Activated T-cell treated with anti-CD3 and anti-CD28 coated beads for 48 hours (primary cell): ENCODE measurements around the gene MMAB.

Experiments
- DNase-seq: peaks from one replicate; pipeline ENCODE4 v3.0.0-alpha.2; 2020; ENCODE audit warnings: low read depth

The MMAB gene

GRCh38 chr12:109559200-109559505, 14.2 kb downstream of the MMAB start:
- no peak for DNase-seq

GRCh38 chr12:109558374-109559199, 14.7 kb downstream of the MMAB start:
- no peak for DNase-seq

DNA sequence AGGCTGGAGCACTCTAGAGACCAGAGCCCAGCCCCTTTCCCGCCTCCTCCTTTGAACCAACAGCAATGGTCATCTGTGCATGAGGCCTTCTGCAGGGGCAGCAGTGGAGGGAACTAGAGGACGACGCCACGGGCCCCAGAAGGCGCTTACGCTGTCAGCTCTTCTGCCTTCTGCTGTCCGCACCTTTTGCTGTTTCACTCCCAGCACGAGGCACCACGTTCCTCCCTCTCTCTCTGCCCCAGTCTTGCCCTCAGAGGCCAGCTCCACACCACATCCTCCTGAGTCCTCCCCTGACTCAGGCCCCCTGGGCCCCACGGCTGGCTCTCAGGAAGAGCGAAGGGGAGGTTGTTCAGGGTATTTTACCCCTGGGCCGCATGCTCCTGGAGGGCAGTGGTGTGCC, 15.5 kb downstream of the MMAB start:
- no peak for DNase-seq

DNA sequence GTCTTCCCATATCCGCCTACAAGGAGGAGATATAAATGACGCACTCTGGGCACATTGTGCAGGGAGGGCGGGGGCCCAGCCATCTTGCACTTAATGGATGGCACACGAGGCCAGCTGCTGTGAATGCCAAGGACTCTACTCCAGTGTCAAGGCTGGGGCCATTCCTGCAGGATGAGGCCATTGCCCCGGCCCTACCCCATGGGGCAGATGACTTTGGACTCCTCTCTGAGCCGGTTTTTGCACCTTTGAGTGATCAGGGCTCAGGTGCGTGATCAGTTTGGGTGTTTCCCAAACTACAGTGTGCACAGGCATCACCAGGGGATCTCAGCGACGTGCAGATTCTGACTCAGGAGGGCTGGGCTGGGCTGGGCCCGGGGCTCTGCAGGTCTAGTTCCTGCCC, 16.1 kb downstream of the MMAB start:
- no peak for DNase-seq

GRCh38 chr12:109555431-109556315, 17.6 kb downstream of the MMAB start:
- no peak for DNase-seq

GRCh38 chr12:109554761-109555160, 18.5 kb downstream of the MMAB start:
- no peak for DNase-seq

DNA sequence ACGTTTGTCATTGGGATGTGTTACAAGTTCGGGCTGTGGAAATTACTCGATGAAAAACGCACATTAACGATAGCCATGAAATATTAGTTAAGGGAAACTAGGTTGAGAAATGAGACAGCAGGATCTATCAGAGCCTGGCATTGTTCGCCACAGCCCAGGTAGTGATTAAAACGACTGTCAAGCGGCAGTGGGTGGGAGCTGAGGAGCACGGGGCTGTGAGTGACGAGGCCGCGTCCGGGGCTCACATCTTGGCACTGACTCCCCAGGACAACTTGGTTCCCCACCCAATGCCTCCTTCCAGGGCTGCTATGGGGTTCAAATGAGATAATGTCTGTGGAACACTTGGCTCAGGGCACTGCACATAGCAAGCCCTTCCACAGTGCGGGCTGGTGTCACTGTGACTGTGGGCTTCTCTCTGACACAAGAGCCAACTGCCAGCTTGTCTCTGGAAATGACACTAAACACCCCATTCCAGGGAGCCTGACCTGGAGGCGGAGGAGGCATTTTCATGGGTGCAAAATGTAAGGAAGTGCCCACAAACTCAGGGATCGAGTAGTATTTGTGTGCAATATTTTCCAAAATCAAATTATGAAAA, 19.3 kb downstream of the MMAB start:
- DNase-seq, result no peak

DNA sequence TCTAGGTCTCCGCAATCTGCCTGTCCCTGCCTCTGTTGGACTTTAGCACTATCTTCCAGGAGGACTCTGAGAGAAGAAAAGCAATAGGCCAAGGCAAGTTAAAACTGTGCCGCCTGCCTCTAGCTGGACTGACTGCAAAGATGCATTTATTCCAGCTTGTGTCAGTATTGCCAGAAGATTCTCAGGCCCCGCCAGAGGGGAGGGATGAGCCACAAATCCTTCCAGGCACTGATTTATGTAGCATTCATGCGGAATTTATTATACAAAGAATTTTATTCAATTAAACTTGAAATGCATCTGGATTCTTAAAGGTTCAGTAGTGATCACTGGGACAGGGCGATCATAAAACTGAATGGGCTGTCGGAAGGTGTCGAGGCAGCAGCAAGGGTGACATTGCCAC, 19.8 kb downstream of the MMAB start:
- DNase-seq, result no peak

GRCh38 chr12:109552971-109553370, 20.3 kb downstream of the MMAB start:
- no peak for DNase-seq

DNA sequence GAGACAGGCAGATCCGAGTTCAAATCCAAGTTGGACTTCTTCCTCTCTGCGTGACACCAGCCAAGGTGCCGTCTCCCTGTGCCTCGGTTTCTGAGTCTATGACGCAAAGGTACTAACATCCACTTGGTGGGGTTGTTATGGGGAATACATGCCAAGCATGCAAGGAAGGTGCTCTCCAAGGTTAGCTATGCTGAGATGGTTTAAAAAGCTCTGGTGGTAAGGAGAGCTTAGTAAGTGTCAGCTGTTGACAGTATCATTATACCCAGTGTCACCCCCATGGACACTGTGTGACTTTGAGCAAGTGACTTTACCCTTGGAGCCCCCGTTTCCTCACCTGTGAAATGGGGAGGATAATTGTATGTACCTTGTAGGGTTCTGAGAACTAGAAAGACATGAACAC, 22.2 kb downstream of the MMAB start:
- no peak for DNase-seq

DNA sequence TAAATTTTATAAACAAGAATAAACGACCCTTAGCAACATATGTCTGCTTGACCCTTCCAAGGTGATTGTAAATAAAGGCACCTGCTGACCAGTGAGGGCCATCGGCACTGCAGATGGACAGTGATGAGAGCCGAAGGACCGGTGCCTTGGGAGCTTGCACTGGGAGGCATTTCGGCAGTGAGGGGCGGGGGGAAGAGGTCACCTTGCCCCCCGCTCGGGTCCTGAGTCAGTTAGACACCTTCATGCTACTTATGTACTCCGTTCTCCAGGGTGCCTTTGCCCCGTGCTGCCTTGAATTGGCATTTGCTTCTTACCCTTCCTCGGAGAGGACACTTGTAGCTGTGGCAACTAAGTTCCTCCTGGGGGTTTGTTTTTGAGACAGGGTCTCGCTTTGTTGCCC, 23.0 kb downstream of the MMAB start:
- DNase-seq, result no peak

DNA sequence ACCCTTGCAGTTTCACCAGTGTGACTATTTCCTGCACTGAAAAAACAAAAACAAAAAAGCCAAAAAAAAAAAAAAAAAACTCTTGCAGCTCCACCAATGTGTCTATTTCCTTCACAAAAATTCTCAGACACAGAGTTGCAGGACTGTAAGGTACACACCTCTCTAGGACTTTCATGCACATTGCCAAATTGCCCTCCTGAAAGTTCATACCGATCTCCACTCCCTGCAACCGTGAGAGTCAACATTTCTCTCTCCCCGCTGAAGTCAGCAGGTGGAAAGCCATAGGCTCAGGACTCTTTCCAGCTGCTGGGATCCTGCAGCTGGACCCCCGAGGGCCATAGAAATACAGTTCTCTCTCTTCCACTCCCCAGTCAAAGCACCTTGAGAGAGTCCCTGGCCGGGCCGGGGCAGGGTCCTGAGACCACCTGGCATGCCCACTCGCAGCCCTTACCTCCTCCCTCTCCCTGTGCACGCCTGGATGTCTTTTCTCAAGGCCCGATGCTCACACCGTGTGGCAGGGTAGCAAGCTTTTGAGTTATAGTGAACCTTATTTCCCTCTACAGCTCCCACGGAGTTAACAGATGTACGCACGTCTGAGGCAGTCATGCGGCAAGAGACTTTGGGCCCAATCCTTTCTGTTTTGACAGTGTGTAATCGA, 23.6 kb downstream of the MMAB start:
- no peak for DNase-seq

- DNase-seq, result no peak
Observed at GRCh38 chr12:109548258-109548657, 25.0 kb downstream of the MMAB start.

DNA sequence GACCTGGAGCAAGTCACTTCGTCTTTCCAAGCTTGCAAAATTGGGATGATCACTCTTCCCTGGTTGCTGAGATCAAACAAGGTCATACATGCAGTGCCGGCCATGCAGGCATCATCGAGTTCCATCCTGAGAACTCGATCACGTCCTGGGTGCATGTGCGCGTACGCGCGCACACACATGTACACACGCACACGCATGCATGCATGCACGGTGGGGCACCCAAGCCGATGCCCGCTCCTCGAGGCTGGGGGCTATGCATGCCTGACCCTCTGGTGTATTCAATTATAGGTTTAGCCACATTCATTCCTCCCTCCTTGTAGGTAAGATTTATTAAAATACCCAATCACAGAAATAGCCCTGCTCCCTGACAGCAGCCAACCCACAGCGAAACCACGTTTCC, 26.0 kb downstream of the MMAB start:
- no peak for DNase-seq

DNA sequence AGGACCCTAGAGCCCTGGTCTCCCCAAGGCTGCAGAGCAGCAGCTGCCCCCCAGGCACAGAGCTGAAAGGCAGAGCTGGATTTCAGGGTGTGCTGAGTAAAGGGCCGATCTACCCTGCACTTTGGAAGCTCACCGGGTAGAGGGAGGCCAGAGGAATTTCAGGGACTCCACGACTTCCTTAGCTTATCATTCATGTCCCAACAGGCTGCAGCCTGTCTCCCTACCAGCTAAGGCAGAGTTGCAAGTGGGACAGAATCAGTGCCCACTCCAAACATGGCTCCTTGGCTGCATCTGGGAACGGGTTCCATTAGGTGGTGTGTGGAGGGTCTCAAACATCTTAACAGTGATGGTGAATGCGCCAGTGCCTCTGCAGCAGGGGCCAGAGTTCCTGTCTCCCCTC, 27.5 kb downstream of the MMAB start:
- no peak for DNase-seq

- no peak for DNase-seq
Observed at GRCh38 chr12:109544955-109545531, 28.3 kb downstream of the MMAB start.

DNA sequence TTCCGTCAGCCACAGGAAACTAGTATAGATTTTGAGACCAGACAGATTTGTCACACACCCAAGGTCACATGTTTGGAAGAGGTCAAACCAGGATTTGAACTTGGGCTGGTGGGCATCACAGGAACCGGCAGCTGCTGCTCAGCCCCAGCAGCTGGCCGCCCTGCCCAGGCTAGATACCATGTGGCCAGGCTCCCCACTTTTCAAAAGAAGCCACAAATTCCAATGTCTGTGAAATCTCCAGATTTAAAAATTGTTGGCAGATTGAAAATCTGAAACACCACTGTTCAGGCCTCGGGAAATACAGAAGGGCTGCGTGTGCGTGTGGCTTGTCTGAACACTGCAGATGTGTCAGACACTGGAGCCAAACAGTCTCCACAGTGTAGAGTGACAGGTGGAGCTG, 30.4 kb downstream of the MMAB start:
- DNase-seq, result no peak

GRCh38 chr12:109542014-109542413, 31.3 kb downstream of the MMAB start:
- DNase-seq, result no peak

DNA sequence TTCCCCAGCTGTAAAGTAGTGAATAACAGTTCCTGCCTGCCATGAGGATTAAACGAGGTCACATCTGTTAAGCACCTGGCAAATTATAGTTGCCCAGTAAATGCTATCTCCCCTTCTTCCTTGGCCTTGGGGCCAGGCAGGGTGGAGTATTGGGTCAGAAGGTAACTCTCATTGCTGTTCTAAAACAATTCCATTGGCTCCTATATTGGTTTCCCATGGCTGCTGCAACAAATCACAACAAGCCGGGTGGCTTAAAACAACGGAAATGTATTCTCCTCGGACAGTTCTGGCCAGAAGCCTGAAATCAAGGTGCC, 31.9 kb downstream of the MMAB start:
- no peak for DNase-seq

GRCh38 chr12:109540526-109541412, 32.5 kb downstream of the MMAB start:
- no peak for DNase-seq

DNA sequence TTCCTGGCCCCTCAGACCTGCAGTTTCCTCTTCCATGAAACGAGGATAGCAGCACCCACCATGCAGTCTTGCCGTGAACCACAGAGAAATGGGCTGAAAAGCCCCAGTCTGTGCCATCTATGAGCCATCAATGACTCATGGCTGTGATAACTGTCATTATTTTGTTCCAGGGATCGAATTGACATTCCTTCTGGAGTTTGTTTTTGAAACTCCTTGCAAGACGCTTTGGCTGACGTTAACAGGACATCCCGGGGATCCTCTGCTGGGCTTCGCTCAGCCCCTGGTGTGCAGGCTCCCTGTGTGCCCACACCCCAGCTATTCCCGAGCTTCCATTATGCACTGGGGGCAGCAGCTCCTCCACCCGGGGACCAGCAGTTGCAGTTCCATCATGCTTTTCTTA, 33.8 kb downstream of the MMAB start:
- DNase-seq, result no peak
